GM23248 (cell line): ENCODE results near the gene STOM. TPM values are rescaled to one million over a fixed set of nuclear protein-coding genes. Genes with fewer than 3 reads are reported as not detected.

ENCODE experiments used
- DNase-seq: peaks from one replicate; pipeline ENCODE4 v3.0.0-alpha.2; 2015
- H2AFZ ChIP-seq: fragments of 200-600 bp; sonication (generic); 2 replicates; pipeline ENCODE4 v1.6.1; 2016; ENCODE audit warnings: antibody characterized with exemption
- H3F3A ChIP-seq: fragments of 200-600 bp; sonication (generic); 2 replicates; pipeline ENCODE4 v1.6.1; 2016; ENCODE audit warnings: mild to moderate bottlenecking, antibody characterized with exemption, mixed run types; ENCODE audit not compliant: insufficient read depth
- H3K27ac ChIP-seq: fragments of 200-600 bp; sonication (generic); 2 replicates; pipeline ENCODE4 v1.5.1; 2016; ENCODE audit warnings: mild to moderate bottlenecking
- H3K27me3 ChIP-seq: fragments of 200-600 bp; sonication (generic); replicated peaks from 2 replicates; pipeline ENCODE4 v1.6.1; 2016; ENCODE audit warnings: mild to moderate bottlenecking; ENCODE audit not compliant: insufficient read depth
- H3K36me3 ChIP-seq: fragments of 200-600 bp; sonication (generic); 2 replicates; pipeline ENCODE4 v1.6.1; 2016; ENCODE audit warnings: low read depth, mild to moderate bottlenecking
- H3K4me1 ChIP-seq: fragments of 200-600 bp; sonication (generic); 2 replicates; pipeline ENCODE4 v1.6.1; 2016; ENCODE audit warnings: mild to moderate bottlenecking; ENCODE audit not compliant: insufficient read depth
- H3K4me2 ChIP-seq: fragments of 200-600 bp; sonication (generic); one replicate; pipeline ENCODE4 v1.6.1; 2016; ENCODE audit warnings: mild to moderate bottlenecking; ENCODE audit not compliant: unreplicated experiment
- H3K4me3 ChIP-seq: fragments of 200-600 bp; sonication (generic); 2 replicates; pipeline ENCODE4 v1.5.1; 2016; ENCODE audit warnings: mild to moderate bottlenecking
- H3K79me2 ChIP-seq: fragments of 200-600 bp; sonication (generic); 2 replicates; pipeline ENCODE4 v1.6.1; 2016; ENCODE audit warnings: mild to moderate bottlenecking; ENCODE audit not compliant: insufficient read depth
- H3K9ac ChIP-seq: fragments of 200-600 bp; sonication (generic); 2 replicates; pipeline ENCODE4 v1.6.1; 2016; ENCODE audit warnings: mild to moderate bottlenecking
- H3K9me2 ChIP-seq: fragments of 200-600 bp; sonication (generic); 2 replicates; pipeline ENCODE4 v1.6.1; 2016; ENCODE audit warnings: mixed run types, mild to moderate bottlenecking, moderate library complexity; ENCODE audit not compliant: insufficient read depth
- H3K9me3 ChIP-seq: fragments of 200-600 bp; sonication (generic); one replicate; pipeline ENCODE4 v1.6.1; 2017; ENCODE audit warnings: low read depth
- H4K20me1 ChIP-seq: fragments of 200-600 bp; sonication (generic); 2 replicates; pipeline ENCODE4 v1.6.0; 2016; ENCODE audit not compliant: insufficient read depth
- EZH2 ChIP-seq: fragments of 200-600 bp; sonication (generic); IDR thresholded peaks from 2 replicates; pipeline ENCODE4 v1.6.1; 2018; ENCODE audit warnings: antibody characterized with exemption, mild to moderate bottlenecking; ENCODE audit not compliant: insufficient read depth, poor library complexity, severe bottlenecking
- EZH2phosphoT487 ChIP-seq: fragments of 200-600 bp; sonication (generic); IDR thresholded peaks from 2 replicates; pipeline ENCODE4 v1.6.1; 2018; ENCODE audit warnings: antibody characterized with exemption, moderate library complexity, mild to moderate bottlenecking, low read depth; ENCODE audit not compliant: insufficient read depth
- WGBS, 2 experiments: methylation state at CpG; one replicate each; pipeline ENCODE4 v1.1.6; 2015 to 2017; ENCODE audit warnings: low lambda C conversion rate in 2 of 2, low coverage in 1 of 2; ENCODE audit errors: missing lambda C conversion rate in 2 of 2; 5-methylcytosine and 5-hydroxymethylcytosine counted together
- in situ Hi-C: fragments of 300-500 bp; cut with MboI; formaldehyde crosslinking; loops from 2 replicates; pipeline ENCODE4 v1.15.0; 2020
- polyA plus RNA-seq: library from polyadenylated mRNA; unstranded; fragments of >200 nt; fragmentation: Nextera tagmentation; extraction: Ambion mirVana; gene quantifications from 2 replicates; pipeline ENCODE4 v1.2.1, GENCODE V29; 2016
- total RNA-seq: library from RNA; depleted of rRNA; stranded (reverse); fragments of >200 nt; shearing (Covaris generic); gene quantifications from 2 replicates; pipeline ENCODE4 v1.2.3, GENCODE V29; 2014

The STOM gene
- total and polyA plus RNA-seq, 2 experiments from 2014 or later, result 58.0 to 68.5 TPM

GRCh38 chr9:121324316-121324715 lies 45.7 kb downstream of the STOM start:
- TF ChIP-seq EZH2phosphoT487, result no peak
- TF ChIP-seq EZH2, result no peak
- in situ Hi-C loops, result loop anchor here (25.0 kb wide), 1 partner anchor 112 kb away; the partner anchor contains the start of gene RAB14
- Histone ChIP-seq H3K9me2 (no peaks in the 10 kb centered on the region), H3K27me3 (no peaks in the 10 kb centered on the region), H4K20me1 (no peaks in the 10 kb centered on the region), H3K79me2 (no peaks in the 10 kb centered on the region), H3K4me2 (no peak overlapping the region), H3K9me3 (no peaks in the 10 kb centered on the region), H3K36me3 (peaks cover 38% of the 10 kb centered on the region), H3K4me3 (no peak overlapping the region), H3K9ac (no peak overlapping the region), H3K4me1 (peaks cover 33% of the 10 kb centered on the region), H2AFZ (no peak overlapping the region), H3K27ac (no peak overlapping the region), H3F3A (peaks cover 32% of the 10 kb centered on the region)
- WGBS, 2 experiments, result 83 to 91% methylated on average over 5 of the region's 5 CpGs
- DNase-seq, result peak; percentile 15

DNA sequence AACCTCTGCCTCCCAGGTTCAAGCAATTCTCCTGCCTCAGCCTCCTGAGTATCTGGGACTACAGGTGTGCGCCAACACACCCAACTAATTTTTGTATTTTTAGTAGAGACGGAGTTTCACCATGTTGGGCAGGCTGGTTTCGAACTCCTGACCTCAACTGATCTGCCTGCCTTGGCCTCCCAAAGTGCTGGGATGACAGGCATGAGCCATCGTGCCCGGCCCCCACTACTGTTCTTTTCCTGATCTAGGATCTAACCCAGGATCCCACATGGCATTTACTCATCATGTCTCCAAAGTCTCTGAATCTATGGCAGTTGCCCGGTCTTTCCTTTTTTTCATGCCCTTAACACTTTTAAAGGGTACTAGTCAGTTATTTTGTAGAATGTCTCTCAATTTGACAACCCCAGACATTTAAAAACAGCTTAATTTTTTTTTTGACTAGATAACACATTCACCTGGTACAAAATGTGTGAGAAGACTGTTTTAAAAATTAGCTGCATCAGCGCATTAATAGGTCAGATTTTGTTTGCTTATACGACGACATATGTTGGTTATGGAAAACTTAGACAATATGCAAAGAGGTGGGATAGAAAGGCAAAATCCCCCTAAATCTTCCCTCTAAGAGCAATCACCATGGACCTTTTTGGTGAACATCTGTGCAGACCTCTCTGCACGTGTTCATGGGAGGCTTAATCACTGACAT lies 46.5 kb downstream of the STOM start:
- H3K4me1 ChIP-seq, result peaks cover 33% of the 10 kb centered on the region
- H3K27ac ChIP-seq, result no peak overlapping the region
- 87 to 89% methylated on average over 10 of the region's 10 CpGs for WGBS, 2 experiments
- DNase-seq, result no peak
- in situ Hi-C loops, result loop anchor here (25.0 kb wide), 1 partner anchor 111 kb away; the partner anchor contains the start of gene RAB14
- H3K9me3 ChIP-seq, result no peaks in the 10 kb centered on the region
- H3F3A ChIP-seq, result peaks cover 37% of the 10 kb centered on the region
- H3K4me3 ChIP-seq, result no peak overlapping the region
- peaks cover 37% of the 10 kb centered on the region for H3K36me3 ChIP-seq
- H3K9ac ChIP-seq, result no peak overlapping the region
- H4K20me1 ChIP-seq, result no peaks in the 10 kb centered on the region
- no peak for TF ChIP-seq EZH2
- TF ChIP-seq EZH2phosphoT487, result no peak
- no peaks in the 10 kb centered on the region for H3K9me2 ChIP-seq
- H3K4me2 ChIP-seq, result no peak overlapping the region
- H2AFZ ChIP-seq, result no peak overlapping the region
- no peaks in the 10 kb centered on the region for H3K79me2 ChIP-seq
- H3K27me3 ChIP-seq, result no peaks in the 10 kb centered on the region

DNA sequence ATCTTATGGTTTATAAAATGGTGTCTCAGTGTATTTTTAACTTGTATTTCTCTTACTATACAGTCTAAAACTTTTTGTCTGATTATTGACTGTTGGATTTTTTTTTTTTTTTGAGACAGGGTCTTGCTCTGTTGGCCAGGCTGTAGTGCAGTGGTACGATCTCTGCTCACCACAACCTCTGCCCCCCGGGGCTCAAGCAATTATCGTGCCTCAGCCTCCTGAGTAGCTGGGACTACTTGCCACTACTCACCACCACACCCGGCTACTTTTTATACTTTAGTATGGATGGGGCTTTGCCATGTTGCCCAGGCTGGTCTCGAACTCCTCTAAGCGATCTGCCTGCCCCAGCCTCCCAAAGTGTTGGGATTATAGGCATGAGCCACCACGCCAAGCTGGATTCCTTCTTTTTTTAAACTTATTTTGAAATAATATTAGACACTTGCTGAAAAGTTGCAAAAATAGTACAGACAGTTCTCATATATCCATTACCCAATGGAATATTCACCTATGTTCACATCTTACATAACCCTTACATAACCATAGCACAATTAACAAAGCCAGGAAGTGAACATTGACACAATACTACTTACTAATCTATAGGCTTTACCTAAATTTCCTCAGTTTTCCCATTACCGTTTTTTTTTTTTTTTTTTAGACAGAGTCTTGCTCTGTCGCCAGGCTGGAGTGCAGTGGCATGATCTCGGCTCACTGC lies 47.2 kb downstream of the STOM start:
- peaks cover 33% of the 10 kb centered on the region for H3K4me1 ChIP-seq
- no peaks in the 10 kb centered on the region for H3K9me2 ChIP-seq
- DNase-seq, result no peak
- H3K4me3 ChIP-seq, result no peak overlapping the region
- H3K36me3 ChIP-seq, result peaks cover 41% of the 10 kb centered on the region
- peaks cover 38% of the 10 kb centered on the region for H3F3A ChIP-seq
- H3K27ac ChIP-seq, result peak overlapping the region; percentile 92
- no peak overlapping the region for H2AFZ ChIP-seq
- in situ Hi-C loops, result loop anchor here (25.0 kb wide), 1 partner anchor 111 kb away; the partner anchor contains the start of gene RAB14
- H3K9ac ChIP-seq, result peak overlapping the region; percentile 55
- H3K27me3 ChIP-seq, result no peaks in the 10 kb centered on the region
- 88 to 91% methylated on average over 10 of the region's 10 CpGs for WGBS, 2 experiments
- no peaks in the 10 kb centered on the region for H3K9me3 ChIP-seq
- H4K20me1 ChIP-seq, result no peaks in the 10 kb centered on the region
- no peaks in the 10 kb centered on the region for H3K79me2 ChIP-seq
- H3K4me2 ChIP-seq, result peak overlapping the region; percentile 32
- TF ChIP-seq EZH2phosphoT487 (no peak), EZH2 (no peak)

DNA sequence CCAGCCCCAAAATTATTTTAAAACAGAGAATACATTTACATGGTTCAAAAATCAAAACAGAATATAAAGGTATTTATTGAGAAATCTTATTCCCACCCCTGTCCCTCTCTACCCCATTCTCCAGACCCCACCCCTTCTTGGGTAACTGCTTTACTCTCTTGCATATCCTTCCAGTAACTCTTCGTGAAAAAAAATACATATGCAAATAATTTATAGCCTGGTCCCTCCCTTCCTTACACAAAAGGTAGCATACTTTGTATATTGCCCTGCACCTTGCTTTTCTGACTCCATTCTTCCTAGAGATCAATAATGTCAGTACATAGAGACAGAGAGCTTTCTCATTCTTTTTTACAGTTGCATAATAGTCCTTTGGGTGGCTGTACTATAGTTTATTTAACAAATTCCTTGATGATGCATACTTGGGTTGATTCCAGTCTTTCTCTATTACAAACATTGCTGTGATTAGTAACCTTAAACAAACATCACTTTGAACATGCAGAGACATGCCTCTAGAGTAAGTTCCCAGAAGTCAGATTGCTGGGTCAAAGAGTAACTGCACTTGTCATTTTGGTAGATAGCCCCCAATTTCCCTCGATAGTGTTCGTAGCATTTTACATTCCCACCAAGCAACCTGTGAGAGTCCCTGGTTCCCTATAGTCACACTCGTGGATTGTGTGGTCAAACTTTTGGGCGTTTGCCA lies 47.9 kb downstream of the STOM start:
- Histone ChIP-seq H3K9me2 (no peaks in the 10 kb centered on the region), H3F3A (peaks cover 45% of the 10 kb centered on the region), H3K36me3 (peaks cover 46% of the 10 kb centered on the region), H3K4me3 (no peak overlapping the region), H2AFZ (no peak overlapping the region), H3K27ac (peak overlapping the region; percentile 92), H3K4me2 (peak overlapping the region; percentile 32), H3K4me1 (peaks cover 33% of the 10 kb centered on the region), H3K9me3 (no peaks in the 10 kb centered on the region), H3K79me2 (no peaks in the 10 kb centered on the region), H3K27me3 (no peaks in the 10 kb centered on the region), H4K20me1 (no peaks in the 10 kb centered on the region), H3K9ac (peak overlapping the region; percentile 55)
- TF ChIP-seq EZH2, result no peak
- TF ChIP-seq EZH2phosphoT487, result 0 out of 2 replicates have a peak, but pooled peaks have one; percentile 37
- in situ Hi-C loops, result loop anchor here (25.0 kb wide), 1 partner anchor 110 kb away; the partner anchor contains the start of gene RAB14
- peak; percentile 93 for DNase-seq
- WGBS, 2 experiments, result 45 to 47% methylated on average over 5 of the region's 5 CpGs
